ENCODE measurements around the gene RIN1.
"Not testable (repeated sequence)": the region's sequence is repeated elsewhere in the genome, so short reads cannot be mapped to it uniquely, and the experiment has no call there.

DNA sequence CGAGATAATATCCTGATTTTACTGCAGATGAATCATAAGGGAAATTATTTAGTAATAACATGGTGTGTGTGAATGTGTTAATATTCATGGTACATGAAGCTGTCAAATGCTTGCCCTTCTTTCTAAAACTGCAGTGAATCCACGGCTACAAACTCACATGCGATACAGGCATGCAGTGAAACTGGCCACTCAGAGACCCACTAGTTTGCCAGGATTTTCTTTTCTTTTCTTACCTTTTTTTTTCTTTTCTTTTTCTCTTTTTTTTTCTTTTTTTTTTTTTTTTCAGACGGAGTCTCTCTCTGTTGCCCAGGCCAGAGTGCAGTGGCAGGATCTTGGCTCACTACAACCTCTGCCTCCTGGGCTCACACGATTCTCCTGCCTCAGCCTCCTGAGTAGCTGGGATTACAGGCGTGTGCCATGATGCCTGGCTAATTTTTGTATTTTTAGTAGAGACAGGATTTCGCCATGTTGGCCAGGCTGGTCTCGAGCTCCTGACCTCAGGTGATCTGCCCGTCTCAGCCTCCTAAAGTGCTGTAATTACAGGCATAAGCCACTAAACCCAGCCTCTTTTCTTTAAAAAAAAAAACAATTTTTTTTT is 37.6 kb upstream of the RIN1 start:
- TF ChIP-seq CTCF (IDR thresholded peaks at IDR 0.05; ENCODE audit: poor library complexity); EZH2 (IDR thresholded peaks at IDR 0.05; ENCODE audit: borderline replicate concordance); EZH2phosphoT487 (IDR thresholded peaks at IDR 0.05; ENCODE audit: low read depth, severe bottlenecking, unreplicated experiment): not testable (repeated sequence)

Data from hepatocyte (in vitro differentiated cells).